ENCODE measurements around the gene PHYHIPL.

DNA sequence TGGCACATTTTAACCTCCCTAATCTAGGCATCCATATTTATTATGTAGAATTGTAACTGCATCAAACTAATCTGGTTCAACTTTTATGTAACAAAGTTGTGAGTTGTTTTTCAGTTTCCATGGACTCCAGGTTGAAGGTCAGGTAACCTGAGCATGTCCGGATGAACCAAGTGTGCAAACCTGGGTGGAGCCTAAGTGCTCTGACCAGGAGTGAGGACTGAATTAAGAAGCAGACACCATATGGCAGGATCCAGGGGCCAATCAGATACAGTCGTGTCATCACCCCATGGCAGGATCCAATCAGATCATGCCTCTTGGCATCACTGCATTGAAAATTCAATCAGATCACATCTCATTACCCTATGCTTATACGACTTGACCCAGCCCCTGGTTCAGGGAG lies 41.2 kb upstream of the PHYHIPL start:
- TF ChIP-seq, protein P1, sequence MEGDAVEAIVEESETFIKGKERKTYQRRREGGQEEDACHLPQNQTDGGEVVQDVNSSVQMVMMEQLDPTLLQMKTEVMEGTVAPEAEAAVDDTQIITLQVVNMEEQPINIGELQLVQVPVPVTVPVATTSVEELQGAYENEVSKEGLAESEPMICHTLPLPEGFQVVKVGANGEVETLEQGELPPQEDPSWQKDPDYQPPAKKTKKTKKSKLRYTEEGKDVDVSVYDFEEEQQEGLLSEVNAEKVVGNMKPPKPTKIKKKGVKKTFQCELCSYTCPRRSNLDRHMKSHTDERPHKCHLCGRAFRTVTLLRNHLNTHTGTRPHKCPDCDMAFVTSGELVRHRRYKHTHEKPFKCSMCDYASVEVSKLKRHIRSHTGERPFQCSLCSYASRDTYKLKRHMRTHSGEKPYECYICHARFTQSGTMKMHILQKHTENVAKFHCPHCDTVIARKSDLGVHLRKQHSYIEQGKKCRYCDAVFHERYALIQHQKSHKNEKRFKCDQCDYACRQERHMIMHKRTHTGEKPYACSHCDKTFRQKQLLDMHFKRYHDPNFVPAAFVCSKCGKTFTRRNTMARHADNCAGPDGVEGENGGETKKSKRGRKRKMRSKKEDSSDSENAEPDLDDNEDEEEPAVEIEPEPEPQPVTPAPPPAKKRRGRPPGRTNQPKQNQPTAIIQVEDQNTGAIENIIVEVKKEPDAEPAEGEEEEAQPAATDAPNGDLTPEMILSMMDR (IDR thresholded peaks at IDR 0.05): no peak
- no peak for TF ChIP-seq ZFX (IDR thresholded peaks at IDR 0.05; ENCODE audit: borderline replicate concordance)
